SK-N-SH treated with all-trans-retinoic acid at 6 μM for 48 hours (cell line): ENCODE data around the gene ABCD1.

ENCODE experiments used
- BACH2 ChIP-seq: fragments of 250-450 bp; sonication (Bioruptor Pico); IDR thresholded peaks from 2 replicates; pipeline ENCODE4 v1.9.0; 2021; ENCODE audit warnings: mild to moderate bottlenecking, borderline replicate concordance
- CSDC2 ChIP-seq: fragments of 250-450 bp; sonication (Bioruptor Pico); IDR thresholded peaks from 2 replicates; pipeline ENCODE4 v1.5.0; 2020; ENCODE audit warnings: mild to moderate bottlenecking, moderate library complexity
- GLIS3 ChIP-seq: fragments of 250-450 bp; sonication (Bioruptor Pico); IDR thresholded peaks from 2 replicates; pipeline ENCODE4 v1.5.0; 2020; ENCODE audit warnings: mild to moderate bottlenecking, moderate library complexity
- TCF4 ChIP-seq: fragments of 250-450 bp; sonication (Bioruptor Pico); IDR thresholded peaks from 2 replicates; pipeline ENCODE4 v1.8.0; 2021; ENCODE audit warnings: mild to moderate bottlenecking, moderate library complexity, borderline replicate concordance
- ZFP3 ChIP-seq: fragments of 250-450 bp; sonication (Bioruptor Pico); IDR thresholded peaks from 2 replicates; pipeline ENCODE4 v1.5.0; 2020; ENCODE audit warnings: mild to moderate bottlenecking, moderate library complexity

GRCh38 chrX:153775293-153776119, 50.9 kb downstream of the ABCD1 start:
- TF ChIP-seq BACH2 (CRISPR knock-in tag), result no peak
- no peak for TF ChIP-seq ZFP3 (CRISPR knock-in tag)
- TF ChIP-seq CSDC2, result no peak
- no peak for TF ChIP-seq GLIS3
- no peak for TF ChIP-seq TCF4 (CRISPR knock-in tag)
